Measurements from ENCODE around the gene DES.

DES gene

GRCh38 chr2:219398721-219399363, 19.3 kb upstream of the DES start:
- no peak for TF ChIP-seq Cebpa-rat (IDR thresholded peaks at IDR 0.05)
- H3K36me3 ChIP-seq: no peaks in the 10 kb centered on the region
- peaks cover 37% of the 10 kb centered on the region for H3K4me1 ChIP-seq
- no peaks in the 10 kb centered on the region for H3K27me3 ChIP-seq
- no peaks in the 10 kb centered on the region for H3K9me3 ChIP-seq
- no peak overlapping the region for H3K4me3 ChIP-seq
- H4K20me1 ChIP-seq: no peaks in the 10 kb centered on the region
- no peak overlapping the region for H3K27ac ChIP-seq
- no peak overlapping the region; the same call in 1 of the 2 replicates for H3K9ac ChIP-seq
- no peak overlapping the region for H3K4me2 ChIP-seq

- Histone ChIP-seq H3K4me3 (no peak overlapping the region), H3K27ac (no peak overlapping the region), H3K9me3 (no peaks in the 10 kb centered on the region), H3K27me3 (no peaks in the 10 kb centered on the region), H3K4me2 (peak overlapping the region; percentile 53), H3K36me3 (no peaks in the 10 kb centered on the region), H3K9ac (no peak overlapping the region), H4K20me1 (no peaks in the 10 kb centered on the region), H3K4me1 (peaks cover 37% of the 10 kb centered on the region)
- no peak for TF ChIP-seq Cebpa-rat (IDR thresholded peaks at IDR 0.05)
These were observed 18.3 kb upstream of the DES start for GRCh38 chr2:219399716-219400478.

DNA sequence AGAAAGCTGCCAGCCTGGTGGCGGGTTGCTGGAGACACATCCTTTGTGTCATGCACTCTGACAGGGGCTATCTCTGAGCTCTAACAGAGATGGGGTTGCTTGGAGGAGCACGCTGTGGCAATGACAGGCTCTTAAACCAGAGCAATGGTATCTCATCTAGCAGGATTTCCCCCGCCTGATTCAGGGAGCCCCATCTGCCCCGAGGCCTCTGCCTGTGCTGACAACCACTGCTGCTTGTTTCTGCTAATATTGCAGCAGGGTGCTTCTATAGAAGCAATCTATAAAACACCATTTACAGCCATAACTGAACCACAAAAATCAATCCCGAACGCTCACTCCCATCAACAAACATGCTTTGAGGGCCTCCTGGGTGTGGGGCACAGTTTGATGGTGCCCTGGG, 17.6 kb upstream of the DES start:
- Histone ChIP-seq H3K36me3 (no peaks in the 10 kb centered on the region), H3K27me3 (no peaks in the 10 kb centered on the region), H4K20me1 (no peaks in the 10 kb centered on the region), H3K4me2 (peak overlapping the region; percentile 53), H3K27ac (no peak overlapping the region), H3K4me1 (peaks cover 37% of the 10 kb centered on the region), H3K9ac (no peak overlapping the region), H3K4me3 (no peak overlapping the region), H3K9me3 (no peaks in the 10 kb centered on the region)
- no peak for TF ChIP-seq Cebpa-rat (IDR thresholded peaks at IDR 0.05)

DNA sequence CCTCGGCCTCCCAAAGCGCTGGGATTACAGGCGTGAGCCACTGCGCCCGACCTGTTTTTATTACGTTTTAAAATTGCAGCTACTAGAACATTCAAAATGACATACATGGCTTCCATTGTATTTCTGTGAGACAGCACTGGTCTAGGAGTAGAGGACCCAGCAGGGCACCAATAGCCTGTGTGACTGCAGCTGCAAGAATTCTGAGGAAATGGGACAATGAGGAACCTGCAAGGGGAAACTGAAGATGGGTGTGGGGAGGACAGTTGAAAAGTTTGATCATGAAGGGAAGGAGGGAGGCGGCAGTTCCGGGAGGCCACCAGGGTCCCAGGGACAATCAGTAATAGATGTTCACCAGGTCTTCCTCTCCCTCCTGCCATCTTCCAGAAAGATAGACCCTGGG, 16.6 kb upstream of the DES start:
- Histone ChIP-seq H4K20me1 (no peaks in the 10 kb centered on the region), H3K4me3 (no peak overlapping the region), H3K9ac (no peak overlapping the region), H3K9me3 (no peaks in the 10 kb centered on the region), H3K27ac (no peak overlapping the region), H3K36me3 (no peaks in the 10 kb centered on the region), H3K4me1 (peaks cover 36% of the 10 kb centered on the region), H3K27me3 (no peaks in the 10 kb centered on the region), H3K4me2 (no peak overlapping the region)
- no peak for TF ChIP-seq Cebpa-rat (IDR thresholded peaks at IDR 0.05)

DNA sequence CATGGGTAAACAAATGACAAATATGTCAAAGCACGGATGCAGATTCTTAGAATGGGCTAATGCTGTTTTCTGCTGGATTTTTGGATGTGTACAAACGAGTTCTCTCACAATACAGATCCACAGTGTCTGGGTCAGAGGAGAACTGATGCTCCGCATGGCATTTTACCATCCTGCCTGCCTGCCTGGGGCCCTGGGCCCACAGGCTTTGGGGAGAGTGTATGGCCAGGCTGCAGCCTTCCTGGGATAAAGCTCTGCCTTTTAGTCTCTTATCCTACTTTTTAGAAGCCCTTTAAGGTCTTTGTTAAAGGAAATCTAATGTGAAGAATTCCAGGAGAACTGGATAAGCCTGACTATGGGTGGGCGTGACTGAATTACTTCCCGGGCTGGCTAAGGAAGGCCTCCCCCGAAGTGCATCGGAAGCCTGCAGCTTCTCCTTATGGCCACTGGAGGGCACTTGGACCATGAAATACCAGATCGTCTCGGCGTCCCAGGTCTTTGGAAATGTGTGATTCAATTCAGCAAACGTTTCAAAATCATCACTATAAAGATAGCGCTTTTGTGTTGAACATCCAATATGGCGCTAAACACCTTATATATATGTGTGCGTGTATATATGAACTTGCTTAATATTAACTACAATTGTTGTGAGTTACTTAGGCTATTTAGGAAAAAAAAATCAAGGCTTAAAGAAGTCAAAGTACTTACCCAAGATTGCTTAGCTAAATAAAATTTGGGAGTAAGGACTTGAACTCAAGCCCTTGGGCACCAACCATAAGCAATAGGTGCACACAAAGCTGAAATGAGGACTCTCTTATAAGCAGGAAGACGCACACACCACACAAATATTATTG, 15.3 kb upstream of the DES start:
- no peaks in the 10 kb centered on the region for H3K9me3 ChIP-seq

DNA sequence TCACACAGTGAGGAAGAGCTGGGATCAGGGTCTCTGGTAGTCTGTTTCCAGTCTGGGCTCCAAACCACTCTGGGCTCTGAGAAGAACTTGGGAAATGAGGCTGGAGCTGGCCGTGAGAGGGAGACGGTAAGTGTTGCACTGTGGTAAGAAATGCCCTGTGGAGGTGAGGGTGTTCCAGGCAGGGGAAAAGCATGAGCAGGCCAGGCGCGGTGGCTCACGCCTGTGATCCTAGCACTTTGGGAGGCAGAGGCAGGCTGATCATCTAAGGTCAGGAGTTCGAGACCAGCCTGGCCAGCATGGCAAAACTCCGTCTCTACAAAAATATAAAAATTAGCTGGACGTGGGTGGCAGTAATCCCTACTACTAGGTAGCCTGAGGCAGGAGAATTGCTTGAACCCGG, 14.3 kb upstream of the DES start:
- no peak for TF ChIP-seq Cebpa-rat (IDR thresholded peaks at IDR 0.05)
- H3K4me2 ChIP-seq: no peak overlapping the region
- H4K20me1 ChIP-seq: no peaks in the 10 kb centered on the region
- H3K9me3 ChIP-seq: no peaks in the 10 kb centered on the region
- H3K27me3 ChIP-seq: no peaks in the 10 kb centered on the region
- H3K36me3 ChIP-seq: no peaks in the 10 kb centered on the region
- H3K9ac ChIP-seq: no peak overlapping the region
- H3K27ac ChIP-seq: no peak overlapping the region
- H3K4me3 ChIP-seq: no peak overlapping the region
- peaks cover 20% of the 10 kb centered on the region for H3K4me1 ChIP-seq

More for the DNA sequence above, 15.3 kb upstream of the DES start:
- Histone ChIP-seq H3K9ac (no peak overlapping the region), H4K20me1 (no peaks in the 10 kb centered on the region), H3K36me3 (no peaks in the 10 kb centered on the region), H3K4me3 (no peak overlapping the region), H3K27me3 (no peaks in the 10 kb centered on the region), H3K4me1 (peaks cover 24% of the 10 kb centered on the region), H3K27ac (no peak overlapping the region), H3K4me2 (no peak overlapping the region)
- TF ChIP-seq Cebpa-rat (IDR thresholded peaks at IDR 0.05): no peak

DNA sequence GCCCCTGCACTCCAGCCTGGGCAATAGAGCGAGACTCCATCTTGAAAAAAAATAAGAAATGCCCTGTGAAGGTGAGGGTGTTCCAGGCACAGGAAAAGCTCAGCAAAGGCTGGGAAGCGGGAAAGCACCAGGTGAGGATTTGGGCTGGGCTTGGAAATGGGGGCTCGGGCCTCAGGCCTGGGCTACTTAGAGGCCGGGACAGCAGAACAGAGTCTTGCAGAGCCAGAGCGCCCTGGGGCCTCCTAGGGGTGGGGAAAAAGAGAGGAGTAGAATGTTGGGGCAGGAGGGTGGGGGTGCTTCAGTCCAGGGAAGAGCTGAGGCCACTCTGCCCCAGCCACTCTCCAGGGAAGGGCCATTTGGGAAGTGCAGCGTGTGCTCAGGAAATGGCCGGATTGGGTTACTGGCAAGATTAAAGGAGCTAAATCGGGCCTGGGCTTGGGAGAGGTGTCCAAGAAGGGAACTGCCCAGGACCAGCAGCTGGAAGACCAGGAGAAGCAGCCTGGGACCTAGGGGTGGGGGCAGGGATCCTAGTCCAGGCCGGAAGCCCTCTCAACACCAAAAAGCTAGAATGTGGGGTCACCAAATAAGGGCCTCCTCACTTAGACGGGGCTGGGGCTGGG, 13.8 kb upstream of the DES start:
- no peak overlapping the region for H3K9ac ChIP-seq
- no peaks in the 10 kb centered on the region for H3K9me3 ChIP-seq
- no peak for TF ChIP-seq Cebpa-rat (IDR thresholded peaks at IDR 0.05)
- H3K4me2 ChIP-seq: no peak overlapping the region
- peaks cover 15% of the 10 kb centered on the region for H3K4me1 ChIP-seq
- no peak overlapping the region for H3K27ac ChIP-seq
- H4K20me1 ChIP-seq: no peaks in the 10 kb centered on the region
- no peaks in the 10 kb centered on the region for H3K27me3 ChIP-seq
- no peaks in the 10 kb centered on the region for H3K36me3 ChIP-seq
- H3K4me3 ChIP-seq: no peak overlapping the region

GRCh38 chr2:219404954-219405353, 13.2 kb upstream of the DES start:
- Histone ChIP-seq H3K36me3 (no peaks in the 10 kb centered on the region), H3K27ac (no peak overlapping the region), H3K4me3 (no peak overlapping the region), H3K4me2 (no peak overlapping the region), H3K9ac (no peak overlapping the region), H3K27me3 (no peaks in the 10 kb centered on the region), H4K20me1 (no peaks in the 10 kb centered on the region), H3K9me3 (no peaks in the 10 kb centered on the region), H3K4me1 (peaks cover 10% of the 10 kb centered on the region)
- TF ChIP-seq Cebpa-rat (IDR thresholded peaks at IDR 0.05): no peak

DNA sequence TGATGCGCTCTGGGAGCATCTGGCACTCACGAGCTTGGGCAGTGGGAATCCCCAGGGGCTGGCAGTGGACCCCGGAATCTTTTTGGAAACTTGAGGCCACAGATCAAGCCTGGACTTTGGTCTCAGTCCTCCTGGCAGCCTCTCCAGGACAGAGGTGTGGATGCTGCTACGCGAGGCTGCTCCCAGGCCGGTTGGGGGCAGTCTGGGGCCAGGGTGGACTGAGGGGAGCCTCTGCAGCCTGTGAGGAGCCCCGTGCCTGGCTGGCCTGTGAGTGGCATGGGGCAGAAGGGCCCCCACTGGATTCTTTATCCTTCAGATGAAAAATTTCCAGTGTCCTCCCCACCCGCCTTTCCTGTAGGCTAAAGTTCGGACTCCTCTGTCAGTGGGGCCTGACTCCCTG, 12.7 kb upstream of the DES start:
- no peaks in the 10 kb centered on the region for H3K27me3 ChIP-seq
- no peak overlapping the region for H3K9ac ChIP-seq

More for the DNA sequence above, 12.7 kb upstream of the DES start:
- H3K27ac ChIP-seq: no peak overlapping the region
- H3K9me3 ChIP-seq: no peaks in the 10 kb centered on the region
- no peak overlapping the region for H3K4me3 ChIP-seq
- TF ChIP-seq Cebpa-rat (IDR thresholded peaks at IDR 0.05): no peak
- peaks cover 6% of the 10 kb centered on the region for H3K4me1 ChIP-seq
- no peak overlapping the region for H3K4me2 ChIP-seq
- no peaks in the 10 kb centered on the region for H3K36me3 ChIP-seq
- no peaks in the 10 kb centered on the region for H4K20me1 ChIP-seq
